ENCODE results near the gene CDKN3.

DNA sequence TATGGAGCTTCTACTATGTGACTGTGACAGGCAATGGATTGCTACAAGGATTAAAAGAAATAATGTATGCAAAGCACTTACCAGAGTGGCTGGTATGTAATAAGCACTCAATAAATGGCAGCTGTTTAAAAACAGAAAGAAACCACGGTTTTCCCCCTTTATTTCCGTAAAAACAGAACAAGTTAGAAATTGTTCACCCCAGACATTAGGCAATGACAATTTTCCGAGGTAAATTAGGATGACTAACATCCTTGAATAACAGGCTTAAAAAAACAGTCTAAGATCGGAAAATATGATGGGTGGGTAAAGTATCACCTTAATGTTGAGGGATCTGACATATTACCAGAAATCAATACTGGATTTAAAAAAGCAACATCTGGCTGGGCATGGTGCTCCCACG is 65.2 kb downstream of the CDKN3 start:
- TF ChIP-seq POLR2AphosphoS5 (IDR thresholded peaks at IDR 0.05; ENCODE audit: low read depth) (no peak), GABPA (IDR thresholded peaks at IDR 0.05; ENCODE audit: low read depth) (no peak), SPI1 (IDR thresholded peaks at IDR 0.05; ENCODE audit: borderline replicate concordance, low read depth) (no peak)
- TF ChIP-seq, protein P1, sequence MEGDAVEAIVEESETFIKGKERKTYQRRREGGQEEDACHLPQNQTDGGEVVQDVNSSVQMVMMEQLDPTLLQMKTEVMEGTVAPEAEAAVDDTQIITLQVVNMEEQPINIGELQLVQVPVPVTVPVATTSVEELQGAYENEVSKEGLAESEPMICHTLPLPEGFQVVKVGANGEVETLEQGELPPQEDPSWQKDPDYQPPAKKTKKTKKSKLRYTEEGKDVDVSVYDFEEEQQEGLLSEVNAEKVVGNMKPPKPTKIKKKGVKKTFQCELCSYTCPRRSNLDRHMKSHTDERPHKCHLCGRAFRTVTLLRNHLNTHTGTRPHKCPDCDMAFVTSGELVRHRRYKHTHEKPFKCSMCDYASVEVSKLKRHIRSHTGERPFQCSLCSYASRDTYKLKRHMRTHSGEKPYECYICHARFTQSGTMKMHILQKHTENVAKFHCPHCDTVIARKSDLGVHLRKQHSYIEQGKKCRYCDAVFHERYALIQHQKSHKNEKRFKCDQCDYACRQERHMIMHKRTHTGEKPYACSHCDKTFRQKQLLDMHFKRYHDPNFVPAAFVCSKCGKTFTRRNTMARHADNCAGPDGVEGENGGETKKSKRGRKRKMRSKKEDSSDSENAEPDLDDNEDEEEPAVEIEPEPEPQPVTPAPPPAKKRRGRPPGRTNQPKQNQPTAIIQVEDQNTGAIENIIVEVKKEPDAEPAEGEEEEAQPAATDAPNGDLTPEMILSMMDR (IDR thresholded peaks at IDR 0.05; ENCODE audit: insufficient read depth, low read length), result no peak
- TF ChIP-seq, protein P2, sequence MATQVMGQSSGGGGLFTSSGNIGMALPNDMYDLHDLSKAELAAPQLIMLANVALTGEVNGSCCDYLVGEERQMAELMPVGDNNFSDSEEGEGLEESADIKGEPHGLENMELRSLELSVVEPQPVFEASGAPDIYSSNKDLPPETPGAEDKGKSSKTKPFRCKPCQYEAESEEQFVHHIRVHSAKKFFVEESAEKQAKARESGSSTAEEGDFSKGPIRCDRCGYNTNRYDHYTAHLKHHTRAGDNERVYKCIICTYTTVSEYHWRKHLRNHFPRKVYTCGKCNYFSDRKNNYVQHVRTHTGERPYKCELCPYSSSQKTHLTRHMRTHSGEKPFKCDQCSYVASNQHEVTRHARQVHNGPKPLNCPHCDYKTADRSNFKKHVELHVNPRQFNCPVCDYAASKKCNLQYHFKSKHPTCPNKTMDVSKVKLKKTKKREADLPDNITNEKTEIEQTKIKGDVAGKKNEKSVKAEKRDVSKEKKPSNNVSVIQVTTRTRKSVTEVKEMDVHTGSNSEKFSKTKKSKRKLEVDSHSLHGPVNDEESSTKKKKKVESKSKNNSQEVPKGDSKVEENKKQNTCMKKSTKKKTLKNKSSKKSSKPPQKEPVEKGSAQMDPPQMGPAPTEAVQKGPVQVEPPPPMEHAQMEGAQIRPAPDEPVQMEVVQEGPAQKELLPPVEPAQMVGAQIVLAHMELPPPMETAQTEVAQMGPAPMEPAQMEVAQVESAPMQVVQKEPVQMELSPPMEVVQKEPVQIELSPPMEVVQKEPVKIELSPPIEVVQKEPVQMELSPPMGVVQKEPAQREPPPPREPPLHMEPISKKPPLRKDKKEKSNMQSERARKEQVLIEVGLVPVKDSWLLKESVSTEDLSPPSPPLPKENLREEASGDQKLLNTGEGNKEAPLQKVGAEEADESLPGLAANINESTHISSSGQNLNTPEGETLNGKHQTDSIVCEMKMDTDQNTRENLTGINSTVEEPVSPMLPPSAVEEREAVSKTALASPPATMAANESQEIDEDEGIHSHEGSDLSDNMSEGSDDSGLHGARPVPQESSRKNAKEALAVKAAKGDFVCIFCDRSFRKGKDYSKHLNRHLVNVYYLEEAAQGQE (IDR thresholded peaks at IDR 0.05; ENCODE audit: insufficient replicate concordance, low read depth), result no peak

Measured in HL-60 (cell line).